Measurements from ENCODE around the gene SYT15.
"Not testable (repeated sequence)": the region's sequence is repeated elsewhere in the genome, so short reads cannot be mapped to it uniquely, and the experiment has no call there.

The SYT15 gene

DNA sequence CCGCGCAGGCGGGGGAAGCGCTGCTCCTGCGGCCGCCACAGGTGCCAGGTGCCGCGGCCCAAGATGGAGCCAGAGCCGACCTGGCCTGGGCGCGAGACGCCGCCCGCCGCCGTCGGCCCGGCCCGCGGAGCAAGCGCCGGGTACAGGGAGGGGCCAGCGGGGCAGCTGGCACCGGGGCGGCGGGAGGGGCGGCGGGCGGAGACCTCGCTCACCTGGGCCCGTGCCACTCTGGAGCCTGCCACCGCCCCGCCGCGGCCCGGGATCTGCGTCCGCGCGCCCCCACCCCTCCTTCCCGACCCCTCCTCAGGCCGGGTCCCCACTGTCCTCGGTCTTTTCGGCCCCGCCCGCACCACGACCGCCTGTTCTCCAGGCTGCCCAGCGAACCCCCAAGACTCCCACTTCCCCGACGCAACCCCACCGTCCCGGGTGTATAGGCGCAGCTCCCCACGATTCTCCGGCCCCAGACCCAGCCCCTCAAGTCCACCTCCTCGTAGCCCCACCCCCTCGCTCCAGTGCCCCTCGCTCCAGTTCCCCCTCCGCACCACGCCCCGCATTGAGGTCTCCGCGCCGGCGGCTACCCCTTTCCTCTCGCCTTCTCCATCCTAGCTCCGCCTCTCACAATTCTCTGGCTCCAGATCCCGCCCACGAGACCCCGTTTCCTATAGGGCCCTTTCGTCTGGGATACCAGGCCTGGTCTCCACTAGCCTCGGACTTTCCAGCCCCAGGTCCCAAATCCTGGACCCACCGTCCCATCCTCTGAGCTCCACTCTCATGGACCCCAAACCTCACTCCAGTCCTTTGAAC is 22.2 kb upstream of the SYT15 start, which contains the start of gene GPRIN2:
Gene GPRIN2, minus strand, starts transcription at position 144 of the 804 bp plus-strand sequence. CDS start 5,922 bp downstream, outside the sequence.
- DNase-seq (ENCODE audit: low spot score): no peak

DNA sequence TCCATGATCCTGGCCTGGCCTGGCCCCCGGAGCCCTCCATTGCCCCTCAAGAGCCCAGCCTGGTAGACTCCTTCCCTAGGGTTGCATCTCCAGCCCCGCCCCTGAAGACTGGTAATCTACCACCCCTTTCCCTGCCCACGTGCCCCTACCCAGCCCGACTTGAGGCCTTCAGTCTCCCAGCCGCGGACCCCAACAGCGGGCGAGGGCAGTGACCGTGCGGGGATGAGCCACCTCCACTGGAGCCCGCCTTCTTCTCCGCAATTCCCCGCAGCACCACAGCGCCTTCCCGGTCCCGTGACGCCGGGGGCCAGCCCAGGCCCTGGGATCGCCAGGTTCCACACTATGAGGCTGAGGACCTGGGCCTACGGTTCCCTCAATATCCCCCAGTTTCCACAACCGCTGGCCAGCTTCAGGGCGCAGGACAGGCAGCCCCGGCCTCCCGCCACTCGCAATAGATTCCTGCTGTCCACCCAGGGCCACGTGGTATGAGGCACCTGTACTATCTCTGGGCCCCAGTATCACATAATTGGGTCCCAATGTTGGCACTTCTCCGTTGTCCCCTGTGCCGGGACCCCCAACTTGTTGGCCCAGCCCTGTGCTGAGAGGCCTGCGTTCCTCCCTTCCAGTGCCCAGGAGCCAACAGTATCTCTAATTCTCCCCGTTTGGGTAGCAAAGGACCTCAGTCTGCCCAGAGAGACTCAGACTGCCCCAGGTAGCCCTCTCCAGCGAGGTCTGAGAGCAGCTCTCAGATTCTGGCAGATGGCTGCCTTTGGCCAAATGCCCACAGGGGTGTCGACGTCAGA is 21.4 kb upstream of the SYT15 start:
- no peak for DNase-seq (ENCODE audit: low spot score)

DNA sequence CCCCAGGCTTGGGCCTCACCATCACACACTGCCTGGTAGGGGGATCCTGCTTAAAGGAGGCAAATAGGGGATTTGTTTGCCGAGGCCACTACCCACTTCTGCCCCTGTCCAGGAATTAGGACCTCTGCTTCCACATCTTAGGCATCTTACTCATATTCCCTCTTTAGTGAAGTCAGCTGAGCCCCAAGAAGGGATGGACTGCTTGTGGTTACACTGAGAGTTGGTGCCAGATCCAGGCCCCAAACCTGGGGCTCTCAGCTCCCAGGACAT is 20.9 kb upstream of the SYT15 start:
- DNase-seq (ENCODE audit: low spot score): no peak

DNA sequence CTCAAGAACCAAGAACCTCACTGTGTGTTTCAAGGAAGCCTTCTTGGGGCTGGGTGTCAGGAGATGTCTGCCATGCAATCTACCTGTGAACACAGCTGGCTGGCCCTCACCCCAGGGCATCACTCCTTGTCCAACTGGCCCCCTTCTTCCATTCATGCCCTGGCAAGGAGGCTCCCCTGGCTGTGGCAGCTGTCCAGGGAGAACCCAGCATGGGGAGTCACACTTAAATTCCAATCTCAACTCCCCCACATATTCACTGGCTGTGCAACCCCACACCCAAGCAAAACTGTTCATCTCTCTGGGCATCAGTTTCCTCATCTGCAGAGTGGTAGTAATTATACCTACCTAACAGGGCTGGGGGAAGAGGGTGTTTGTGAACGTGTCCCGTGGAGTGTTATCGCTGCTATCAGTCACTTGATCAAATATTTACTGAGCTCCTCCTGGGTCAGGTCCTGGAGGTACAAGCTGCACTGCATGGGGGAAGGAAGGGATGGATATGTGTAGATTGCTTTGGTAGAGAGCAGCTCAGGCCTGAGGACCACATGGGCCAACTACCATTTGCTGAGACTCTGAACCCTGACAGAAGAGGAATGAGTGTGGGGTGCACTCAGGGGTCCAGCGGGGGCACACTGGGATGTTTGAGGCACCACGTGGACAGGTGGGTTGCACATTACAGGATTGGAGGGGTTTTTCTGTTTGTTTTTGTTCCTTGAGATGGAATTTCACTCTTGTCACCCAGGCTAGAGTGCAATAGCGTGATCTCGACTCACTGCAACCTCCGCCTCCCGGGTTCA is 20.3 kb upstream of the SYT15 start:
- peak; percentile 55 for DNase-seq (ENCODE audit: low spot score)

DNA sequence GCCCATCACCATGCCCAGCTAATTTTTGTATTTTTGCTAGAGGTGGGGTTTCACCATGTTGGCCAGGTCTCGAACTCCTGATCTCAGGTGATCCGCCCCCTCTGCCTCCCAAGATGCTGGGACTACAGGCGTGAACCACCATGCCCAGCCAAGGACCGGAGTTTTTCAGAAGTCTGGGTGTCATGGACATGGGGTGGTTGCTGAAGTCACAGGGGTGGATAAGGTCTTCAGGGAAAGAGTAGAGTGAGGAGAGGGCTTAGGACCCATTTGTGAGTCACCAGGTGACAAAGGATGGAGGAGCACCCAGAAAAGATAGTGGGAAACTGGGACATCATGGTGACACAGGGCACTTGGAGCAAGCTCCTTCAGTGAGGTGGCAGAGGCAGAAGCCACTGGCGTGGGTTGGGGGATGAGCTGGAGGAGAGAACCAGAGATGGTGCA is 19.7 kb upstream of the SYT15 start:
- DNase-seq (ENCODE audit: low spot score): no peak

DNA sequence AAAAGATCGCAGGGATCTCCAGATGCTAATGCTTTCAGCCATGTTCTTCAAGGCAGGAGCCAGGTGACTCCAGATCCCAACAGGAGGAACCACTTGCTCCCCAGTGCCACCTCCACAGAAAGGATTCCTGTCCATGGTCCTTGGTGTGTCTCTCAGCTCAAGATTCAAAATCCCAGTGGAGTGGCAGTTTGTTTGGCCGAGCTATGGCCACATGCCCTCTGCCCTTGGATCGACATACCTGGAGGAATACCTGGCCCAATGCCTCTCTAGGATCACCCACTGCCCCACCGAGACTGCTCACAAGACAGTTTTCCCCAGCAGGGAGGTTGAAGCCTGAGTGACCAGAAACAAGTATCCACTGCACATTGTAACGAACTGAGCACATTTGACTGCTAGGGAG is 18.5 kb upstream of the SYT15 start:
- no peak for DNase-seq (ENCODE audit: low spot score)

DNA sequence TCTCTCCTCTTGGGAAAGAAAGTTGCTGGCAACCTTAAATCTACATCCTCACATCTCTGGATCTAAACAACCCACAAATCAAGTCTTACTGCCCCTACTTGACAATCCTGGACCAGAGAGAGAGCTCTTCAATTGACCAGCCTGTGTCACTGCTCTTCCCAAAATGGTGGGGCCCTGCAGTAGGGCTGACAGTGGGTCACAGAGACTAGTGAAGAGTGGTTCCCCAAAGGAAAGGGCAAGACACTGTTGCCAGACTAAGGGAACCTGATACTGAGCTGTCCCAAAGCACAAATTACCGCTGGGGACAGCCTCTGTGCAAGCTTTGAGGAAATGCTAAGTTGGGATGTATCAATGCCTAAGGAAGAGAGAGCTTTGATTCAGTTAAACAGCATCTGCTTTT is 18.0 kb upstream of the SYT15 start:
- DNase-seq (ENCODE audit: low spot score): no peak

DNA sequence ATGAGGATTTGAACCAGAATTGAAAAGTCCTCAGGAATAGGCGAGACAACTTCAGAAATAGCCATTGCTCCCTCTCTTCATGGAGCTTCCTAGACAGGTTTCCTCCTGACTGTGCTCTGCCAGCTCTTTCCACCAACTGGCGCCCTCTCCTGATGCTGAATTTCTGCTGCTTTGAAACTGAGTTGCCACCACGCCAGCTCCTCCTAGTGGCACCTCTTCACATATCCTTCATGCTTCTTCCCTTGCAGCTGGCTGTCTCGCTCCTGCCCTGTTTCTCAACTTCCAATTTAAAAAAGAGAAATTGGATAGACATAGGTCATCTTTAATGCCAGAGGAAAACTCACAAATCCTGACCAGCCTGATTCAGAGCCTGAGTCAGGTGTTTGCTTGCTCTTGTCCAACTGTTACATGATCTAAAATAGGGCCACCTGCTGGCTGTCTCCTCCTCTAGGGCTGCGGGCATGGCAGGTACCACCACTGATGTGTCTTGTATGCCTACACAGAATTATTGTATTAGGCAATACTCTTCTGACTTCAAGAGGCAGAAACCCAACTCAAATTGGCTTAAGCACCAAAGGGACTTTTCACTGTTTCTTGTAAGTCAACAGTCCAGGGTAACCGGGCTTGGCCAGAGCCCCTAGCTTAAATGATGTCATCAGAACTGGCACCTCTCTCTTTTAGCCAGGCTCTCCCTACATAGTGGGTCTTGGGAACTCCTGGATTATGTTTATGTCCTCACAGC is 13.2 kb upstream of the SYT15 start:
- not testable (repeated sequence) for DNase-seq (ENCODE audit: low spot score)

DNA sequence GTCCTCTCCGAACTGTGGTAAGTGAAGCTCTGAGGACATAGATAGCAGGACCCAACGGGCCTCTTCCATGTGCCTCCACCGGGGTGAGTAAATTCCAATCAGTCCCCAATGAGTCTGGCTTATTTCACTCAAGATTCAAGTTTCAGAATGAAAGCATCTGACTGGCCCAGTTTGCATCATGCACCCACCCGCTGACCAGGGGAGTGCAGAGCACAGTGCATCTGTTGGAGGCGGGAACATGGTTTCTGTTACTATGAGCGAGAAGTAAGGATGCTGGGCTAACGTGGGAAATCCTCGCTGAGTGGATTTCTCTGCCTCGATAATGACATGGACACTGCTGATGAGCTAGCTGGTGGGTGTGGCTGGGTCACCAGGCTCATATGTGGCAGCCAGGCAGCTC is 11.8 kb upstream of the SYT15 start:
- not testable (repeated sequence) for DNase-seq (ENCODE audit: low spot score)

DNA sequence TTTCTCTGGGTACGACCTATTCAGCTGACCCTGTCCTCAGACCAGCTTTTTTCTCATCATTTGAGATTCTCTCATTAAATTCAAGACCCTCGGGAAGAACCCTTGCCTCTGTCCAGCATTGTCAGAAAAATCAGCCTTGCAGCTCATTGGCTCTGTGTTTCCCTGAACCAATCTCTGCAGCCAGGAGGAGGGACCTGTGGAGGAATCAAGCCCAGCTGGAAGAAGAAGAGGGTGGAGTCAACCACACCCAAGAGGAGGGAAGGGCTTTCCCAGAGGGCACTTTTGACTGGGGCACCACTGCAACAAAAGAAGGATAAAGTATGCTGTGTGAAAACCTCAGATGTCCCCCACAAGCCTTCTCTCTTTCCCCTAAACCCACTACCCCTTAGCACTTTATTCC is 8.3 kb upstream of the SYT15 start:
- not testable (repeated sequence) for DNase-seq (ENCODE audit: low spot score)

DNA sequence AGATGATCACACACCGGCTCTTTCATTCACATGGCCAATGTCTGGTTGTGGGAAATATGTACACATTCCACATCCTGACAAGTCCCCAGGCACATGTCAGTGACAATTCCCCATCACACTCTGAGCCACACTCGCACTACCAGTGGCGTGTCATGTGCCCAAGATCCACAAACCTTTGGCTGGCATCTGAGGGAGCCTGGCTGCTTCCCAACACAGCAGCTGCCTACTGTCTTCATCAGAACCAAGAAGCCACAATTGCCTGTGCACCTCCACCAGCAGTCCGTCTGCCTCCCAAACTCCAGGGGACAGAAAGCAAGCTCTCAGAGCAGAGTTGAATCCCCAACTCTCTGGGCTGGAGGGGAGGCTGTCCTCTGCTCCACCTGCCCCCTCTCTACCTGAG is 6.2 kb upstream of the SYT15 start:
- not testable (repeated sequence) for DNase-seq (ENCODE audit: low spot score)

DNA sequence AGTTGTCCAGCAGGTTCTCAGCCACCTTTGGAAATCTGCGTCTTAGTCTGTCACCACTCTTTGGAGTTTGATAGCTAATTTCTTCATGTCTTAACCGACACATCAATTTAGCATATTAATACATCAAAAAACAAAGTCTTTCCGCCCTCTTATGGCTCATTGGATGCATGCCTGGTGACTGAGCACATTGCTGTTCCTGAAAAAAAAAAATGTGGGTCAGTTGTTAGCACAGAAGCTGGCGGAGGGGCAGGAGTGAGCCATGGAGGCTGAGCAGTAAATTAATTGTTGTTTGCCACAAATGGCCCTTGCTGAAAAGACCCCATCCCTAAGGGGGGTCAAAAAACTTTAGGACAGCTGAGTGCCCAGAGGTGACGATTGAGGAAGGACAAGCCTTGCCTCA is 5.6 kb upstream of the SYT15 start:
- not testable (repeated sequence) for DNase-seq (ENCODE audit: low spot score)

DNA sequence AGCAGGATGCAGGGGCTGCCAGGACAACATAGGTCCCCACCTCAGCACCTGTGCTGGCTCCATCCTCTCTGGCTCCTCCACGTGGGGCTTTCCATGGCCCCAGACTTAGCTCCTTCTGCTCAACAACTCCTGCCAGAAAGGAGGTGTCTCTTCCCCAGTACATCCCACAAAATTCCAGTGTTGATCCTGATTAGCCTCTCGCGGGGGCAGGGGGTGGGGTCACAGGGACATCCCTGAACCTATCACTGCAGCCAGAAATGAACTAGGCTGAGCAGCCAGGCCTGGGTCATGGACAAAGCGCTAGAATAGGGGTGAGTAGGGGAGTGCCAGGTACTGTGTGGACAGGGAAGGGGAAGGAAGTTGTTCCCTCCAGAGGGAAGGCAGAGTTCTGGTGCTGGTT is 5.0 kb upstream of the SYT15 start:
- not testable (repeated sequence) for DNase-seq (ENCODE audit: low spot score)

DNA sequence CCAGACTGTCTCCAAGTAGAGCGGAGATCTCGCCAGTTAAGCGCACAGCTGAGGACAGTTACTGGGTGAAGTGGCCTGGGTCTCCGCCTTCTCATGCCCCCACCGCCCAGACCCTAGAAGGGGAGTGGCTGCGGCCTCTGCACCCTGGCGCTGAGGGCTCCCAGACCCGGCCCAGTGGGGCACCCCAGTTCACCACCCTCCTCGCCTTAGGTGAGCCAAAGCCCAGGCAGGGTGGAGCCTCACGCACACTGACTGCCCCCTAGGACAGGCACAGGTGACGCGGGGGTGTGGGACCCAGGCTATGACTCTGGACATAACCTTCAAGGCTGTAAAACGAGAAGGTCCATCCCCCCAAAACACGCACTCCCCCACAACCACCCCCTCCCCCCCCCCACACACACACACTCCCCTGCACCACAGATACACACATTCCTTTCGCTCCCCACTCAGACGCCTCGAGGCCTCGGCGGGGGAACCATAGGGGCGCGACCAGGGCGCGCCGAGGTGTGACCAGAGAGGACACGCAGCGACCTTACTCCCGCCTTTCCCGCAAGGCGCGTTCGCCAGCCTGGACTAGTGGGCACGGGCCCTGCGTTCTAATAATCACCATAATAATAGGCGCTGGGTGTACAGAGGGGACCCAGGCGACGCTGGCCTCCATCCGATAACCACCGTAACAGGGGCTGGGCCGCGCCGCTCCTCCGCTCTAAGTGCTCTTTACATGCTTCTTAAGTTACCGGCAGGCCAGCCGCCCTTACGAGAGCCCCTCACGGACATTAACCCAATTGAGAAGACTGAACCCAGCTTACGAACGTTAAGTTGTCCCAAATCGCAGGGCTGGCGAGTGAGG is 1.1 kb upstream of the SYT15 start:
- DNase-seq (ENCODE audit: low spot score): not testable (repeated sequence)

DNA sequence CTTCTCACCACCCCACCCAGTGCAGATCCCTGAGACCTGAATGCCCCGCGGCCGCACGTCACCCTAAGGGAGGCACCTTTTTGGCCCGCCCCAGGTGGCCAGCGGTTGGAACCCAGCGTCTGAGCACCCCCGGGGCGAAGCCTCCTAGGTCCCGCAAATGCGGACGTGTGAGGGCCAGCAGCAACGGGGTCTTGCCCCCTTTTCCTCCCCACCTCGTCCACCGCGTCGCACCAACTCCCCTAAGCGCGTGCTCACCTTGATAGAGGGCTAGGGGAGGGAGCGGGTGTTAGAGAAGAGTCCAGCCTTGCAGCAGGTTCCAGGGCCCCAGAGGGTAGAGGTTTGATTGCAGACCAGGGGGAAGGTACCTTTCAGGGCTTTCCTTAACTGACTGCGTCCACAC is 450 bp downstream of the SYT15 start:
- not testable (repeated sequence) for DNase-seq (ENCODE audit: low spot score)

DNA sequence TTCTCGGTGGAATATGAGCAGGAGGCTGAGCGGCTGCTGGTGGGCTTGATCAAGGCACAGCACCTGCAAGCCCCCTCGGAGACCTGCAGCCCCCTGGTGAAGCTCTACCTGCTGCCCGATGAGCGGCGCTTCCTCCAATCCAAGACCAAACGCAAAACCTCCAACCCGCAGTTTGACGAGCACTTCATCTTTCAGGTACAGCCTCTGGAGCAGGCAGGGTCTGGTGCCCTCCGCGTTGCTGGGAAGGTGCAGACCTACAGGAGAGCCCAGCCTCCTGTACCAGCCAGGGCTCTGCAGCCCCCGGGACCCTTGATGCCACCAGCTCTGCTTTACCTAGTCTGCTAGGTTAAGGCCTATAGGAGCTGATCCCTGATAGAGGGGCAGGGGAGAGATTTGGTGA is 3.1 kb downstream of the SYT15 start:
- not testable (repeated sequence) for DNase-seq (ENCODE audit: low spot score)

DNA sequence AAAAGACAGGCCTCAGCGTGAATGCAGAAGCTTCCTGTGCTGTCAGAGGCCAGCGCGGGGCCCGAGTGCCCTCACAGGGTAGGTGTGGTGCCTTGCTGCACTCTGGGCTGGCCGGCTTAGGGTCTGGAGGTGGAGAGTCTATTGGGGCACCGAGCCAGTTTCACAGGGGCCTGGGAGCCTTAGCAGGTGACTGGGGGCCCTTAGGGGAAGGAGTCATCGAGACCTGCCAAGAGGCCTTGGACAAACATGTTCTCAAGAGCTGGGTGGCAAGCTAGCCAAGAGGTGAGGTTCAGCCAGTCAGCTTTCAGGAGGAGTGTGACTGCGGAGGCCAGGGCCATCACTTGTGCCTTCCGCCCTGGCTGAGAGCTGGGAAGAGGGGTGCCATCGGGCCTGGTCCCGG is 3.6 kb downstream of the SYT15 start:
- not testable (repeated sequence) for DNase-seq (ENCODE audit: low spot score)

DNA sequence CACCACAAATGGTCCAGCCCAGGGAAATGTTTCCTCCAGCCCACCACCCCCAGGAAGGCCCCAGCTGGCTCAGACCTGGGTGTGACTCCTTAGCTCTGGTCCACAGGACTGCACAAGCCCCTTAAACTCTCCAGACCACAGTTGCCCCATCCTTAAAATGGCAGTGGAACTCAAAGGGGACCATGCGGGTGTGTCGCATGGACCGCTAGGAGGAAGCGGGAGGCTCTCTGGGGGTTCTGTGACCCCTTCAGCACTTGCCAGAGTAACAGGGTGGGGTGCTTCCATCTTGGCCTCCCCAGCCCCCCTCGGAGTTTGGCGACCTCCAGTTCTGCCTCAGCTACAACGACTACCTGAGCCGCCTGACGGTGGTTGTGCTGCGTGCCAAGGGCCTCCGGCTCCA is 5.3 kb downstream of the SYT15 start:
- DNase-seq (ENCODE audit: low spot score): not testable (repeated sequence)

DNA sequence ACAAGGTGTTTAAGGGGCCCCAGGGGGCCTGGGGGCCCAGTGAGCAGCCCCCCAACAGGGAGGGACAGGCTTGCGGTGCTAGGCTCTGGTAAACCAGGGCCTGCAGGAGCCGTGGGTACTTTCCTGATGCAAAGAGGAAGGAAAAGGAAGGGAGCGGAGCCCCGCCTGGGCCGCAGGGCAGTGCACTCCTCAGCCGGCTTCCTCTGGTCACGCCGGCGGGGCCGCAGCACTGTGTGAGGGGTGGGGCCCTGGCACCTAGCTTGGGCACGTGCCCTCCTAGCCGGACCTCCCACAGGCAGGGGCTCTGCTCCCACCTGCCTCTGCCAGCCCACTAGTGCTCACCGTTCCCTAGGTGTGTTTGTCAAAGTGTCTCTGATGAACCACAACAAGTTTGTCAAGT is 6.3 kb downstream of the SYT15 start:
- DNase-seq (ENCODE audit: low spot score): not testable (repeated sequence)

DNA sequence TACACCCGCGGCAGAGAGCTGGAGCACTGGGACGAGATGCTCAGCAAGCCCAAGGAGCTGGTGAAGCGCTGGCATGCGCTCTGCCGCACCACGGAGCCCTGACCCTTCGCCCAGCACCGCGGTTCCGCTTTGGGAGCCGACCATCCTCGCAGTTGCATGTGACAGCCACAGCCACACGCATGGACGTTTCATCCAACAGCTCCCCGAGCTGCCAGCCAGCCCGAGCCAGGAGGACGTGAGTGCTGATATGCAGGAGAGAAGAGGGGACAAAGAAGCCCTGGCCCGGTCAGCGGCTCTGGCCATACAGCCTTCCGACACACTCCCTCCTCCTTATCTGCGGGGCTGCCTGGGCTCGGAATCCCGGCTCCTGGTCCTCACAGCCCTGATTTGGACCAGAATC is 8.6 kb downstream of the SYT15 start:
- DNase-seq (ENCODE audit: low spot score): not testable (repeated sequence)

DNA sequence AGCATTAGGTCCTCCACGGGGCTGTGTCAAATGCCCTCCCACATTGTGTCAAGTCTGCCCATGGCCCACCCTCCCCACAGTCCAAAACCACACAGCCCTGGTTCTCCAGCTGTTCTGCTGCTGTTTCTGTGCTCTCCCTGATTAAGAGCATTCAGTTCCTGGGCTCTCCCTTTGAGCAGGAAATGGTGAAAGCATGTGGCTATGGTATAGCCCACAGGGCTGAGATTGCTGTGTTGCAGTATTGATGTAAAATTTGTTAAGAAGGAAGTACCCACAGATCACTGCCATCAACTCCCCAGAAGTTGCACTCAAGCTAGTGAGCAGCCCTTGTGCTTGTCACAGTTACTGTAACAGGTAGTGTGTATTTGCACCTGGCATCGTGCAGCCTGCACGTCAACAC is 9.3 kb downstream of the SYT15 start:
- DNase-seq (ENCODE audit: low spot score): not testable (repeated sequence)

Data from HuH-7.5 (cell line).